PC-3 (cell line): Measurements from ENCODE around the gene NCF4. TPM values are rescaled to one million over a fixed set of nuclear protein-coding genes. Genes with fewer than 3 reads are reported as not detected.

Source experiments
- ATAC-seq: fragments of 200-7000 bp; cut with Tn5 transposase; 2 replicates; pipeline ENCODE4 v1.9.1; 2020; ENCODE audit warnings: mild to moderate bottlenecking, moderate library complexity
- BruUV-seq: library from RNA; stranded (reverse); fragments of 400-500 nt; replicated peaks from 2 replicates; lab custom pipeline; 2021; lab: Mats Ljungman, UMichigan
- CTCF ChIA-PET: fragments of 300-600 bp; sonication (Branson Sonifier 250); formaldehyde crosslinking; loops from one replicate; lab custom pipeline; 2022; ENCODE audit warnings: antibody characterized with exemption; lab: Charles Lee
- POLR2A ChIA-PET: fragments of 300-600 bp; sonication (Branson Sonifier 250); formaldehyde crosslinking; loops from one replicate; lab custom pipeline; 2022; ENCODE audit warnings: antibody characterized with exemption; ENCODE audit not compliant: unreplicated experiment; lab: Charles Lee
- DNase-seq: peaks from one replicate; pipeline ENCODE4 v3.0.0-alpha.2; 2015
- H2AFZ ChIP-seq: fragments of 300-600 bp; sonication (generic); 2 replicates; pipeline ENCODE4 v1.6.0; 2016; ENCODE audit warnings: antibody characterized with exemption, low read length
- H3F3A ChIP-seq: fragments of 300-600 bp; sonication (generic); one replicate; pipeline ENCODE4 v1.6.0; 2017; ENCODE audit warnings: antibody characterized with exemption, low read length, control low read depth, mild to moderate bottlenecking; ENCODE audit not compliant: unreplicated experiment
- H3K27ac ChIP-seq: fragments of 300-600 bp; sonication (generic); 2 replicates; pipeline ENCODE4 v1.5.1; 2016; ENCODE audit warnings: mild to moderate bottlenecking, low read length
- H3K27me3 ChIP-seq: fragments of 300-600 bp; sonication (generic); 2 replicates; pipeline ENCODE4 v1.6.1; 2016; ENCODE audit warnings: low read length, mixed read lengths
- H3K36me3 ChIP-seq: fragments of 300-600 bp; sonication (generic); 2 replicates; pipeline ENCODE4 v1.6.1; 2016; ENCODE audit warnings: low read depth, mixed run types, low read length, mixed read lengths
- H3K4me1 ChIP-seq: fragments of 300-600 bp; sonication (generic); 2 replicates; pipeline ENCODE4 v1.5.1; 2016; ENCODE audit warnings: low read length; ENCODE audit not compliant: insufficient read depth
- H3K4me2 ChIP-seq: fragments of 300-600 bp; sonication (generic); 2 replicates; pipeline ENCODE4 v1.6.0; 2016; ENCODE audit warnings: low read length
- H3K4me3 ChIP-seq: fragments of 300-600 bp; sonication (generic); 2 replicates; pipeline ENCODE4 v1.5.1; 2016; ENCODE audit warnings: mild to moderate bottlenecking, low read length, mixed read lengths
- H3K79me2 ChIP-seq: fragments of 300-600 bp; sonication (generic); 2 replicates; pipeline ENCODE4 v1.6.1; 2017; ENCODE audit warnings: low read length, mixed read lengths
- H3K9ac ChIP-seq: fragments of 300-600 bp; sonication (generic); 2 replicates; pipeline ENCODE4 v1.6.0; 2016; ENCODE audit warnings: mild to moderate bottlenecking, low read length
- H3K9me2 ChIP-seq: fragments of 300-600 bp; sonication (generic); replicated peaks from 2 replicates; pipeline ENCODE4 v1.6.1; 2016; ENCODE audit warnings: mixed run types, low read length, mixed read lengths
- H3K9me3 ChIP-seq: fragments of 300-600 bp; sonication (generic); 2 replicates; pipeline ENCODE4 v1.6.1; 2016; ENCODE audit warnings: low read length, mixed read lengths
- H4K20me1 ChIP-seq: fragments of 300-600 bp; sonication (generic); 2 replicates; pipeline ENCODE4 v1.6.1; 2016; ENCODE audit warnings: low read length, mixed read lengths
- CTCF ChIP-seq: fragments of 300-600 bp; sonication (generic); conservative IDR thresholded peaks from 2 replicates; pipeline ENCODE4 v1.5.1; 2017; ENCODE audit warnings: antibody characterized with exemption, low read depth, mild to moderate bottlenecking, low read length
- EZH2 ChIP-seq: fragments of 300-600 bp; sonication (generic); IDR thresholded peaks from one replicate; pipeline ENCODE4 v1.6.1; 2017; ENCODE audit warnings: antibody characterized with exemption, mild to moderate bottlenecking, low read length; ENCODE audit not compliant: unreplicated experiment
- EZH2phosphoT487 ChIP-seq: fragments of 300-600 bp; sonication (generic); IDR thresholded peaks from 2 replicates; pipeline ENCODE4 v1.6.1; 2018; ENCODE audit warnings: mild to moderate bottlenecking, antibody characterized with exemption, low read length, borderline replicate concordance
- intact Hi-C: fragments of 100-400 bp; cut with micrococcal nuclease; formaldehyde crosslinking; loops from 2 replicates; pipeline ENCODE4 v1.9.0; 2023
- total RNA-seq: library from RNA; depleted of rRNA; stranded (reverse); fragments of >200 nt; gene quantifications from 2 replicates; pipeline ENCODE4 v1.2.3, GENCODE V29; 2014

NCF4 gene
- total RNA-seq, 1 experiment from 2014 or later: 0.47 TPM

DNA sequence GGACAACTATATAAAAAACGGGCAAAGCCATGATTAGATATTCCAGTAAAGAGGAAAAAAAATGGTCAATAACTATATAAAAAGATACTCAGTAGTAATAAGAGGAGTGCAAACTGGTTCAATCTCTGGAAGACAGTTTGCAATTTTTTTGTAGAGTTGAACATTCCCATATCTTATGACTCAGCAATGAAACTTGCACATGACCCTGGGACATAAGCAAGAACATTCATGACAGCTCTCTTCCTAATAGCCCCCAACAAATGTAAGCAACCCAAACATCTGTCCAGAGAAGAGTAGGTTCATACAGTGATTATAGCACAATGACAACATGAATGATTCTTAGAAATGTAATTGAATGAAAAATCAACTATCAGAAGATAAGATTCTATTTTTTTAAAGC is 30.8 kb downstream of the NCF4 start:
- no peak overlapping the region for H3K27ac ChIP-seq
- POLR2A ChIA-PET: no interaction called here
- no peaks in the 10 kb centered on the region for H4K20me1 ChIP-seq
- no peaks in the 10 kb centered on the region for H3K4me1 ChIP-seq
- H3K9me3 ChIP-seq: no peaks in the 10 kb centered on the region
- no peaks in the 10 kb centered on the region for H3F3A ChIP-seq
- no peaks in the 10 kb centered on the region for H3K79me2 ChIP-seq
- CTCF ChIA-PET: no interaction called here
- intact Hi-C loops: no loop called here
- no peaks in the 10 kb centered on the region for H3K9me2 ChIP-seq
- no TSS peak for BruUV-seq
- no peak overlapping the region for H2AFZ ChIP-seq
- H3K4me3 ChIP-seq: no peak overlapping the region
- H3K36me3 ChIP-seq: no peaks in the 10 kb centered on the region
- no peak for DNase-seq
- H3K9ac ChIP-seq: no peak overlapping the region
- H3K27me3 ChIP-seq: peaks cover 16% of the 10 kb centered on the region; the same call in 1 of the 2 replicates
- no peak for ATAC-seq
- no peak overlapping the region for H3K4me2 ChIP-seq
- TF ChIP-seq EZH2 (no peak), EZH2phosphoT487 (no peak), CTCF (no peak)

DNA sequence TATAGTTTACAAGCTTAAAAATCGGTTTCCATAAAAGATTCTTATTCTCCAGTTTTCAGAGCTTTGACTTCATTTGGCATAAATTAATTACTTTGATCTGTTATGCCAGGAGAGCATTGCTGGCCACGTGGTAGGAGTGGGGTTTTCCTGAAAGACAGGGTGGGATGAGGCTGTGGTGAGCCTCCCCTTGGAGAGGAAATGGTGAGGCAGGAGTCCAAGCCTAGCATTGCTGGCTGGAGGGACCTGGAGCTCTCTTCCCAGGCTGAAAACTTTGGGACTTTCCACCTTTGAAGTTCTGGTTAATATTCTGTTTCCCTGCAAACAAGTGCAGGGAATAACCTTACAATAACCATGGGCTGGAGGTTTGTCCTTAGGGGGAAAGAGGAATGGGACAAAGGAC is 31.5 kb downstream of the NCF4 start:
- Histone ChIP-seq H2AFZ (no peak overlapping the region), H3K9ac (no peak overlapping the region), H3F3A (no peaks in the 10 kb centered on the region), H4K20me1 (no peaks in the 10 kb centered on the region), H3K9me2 (no peaks in the 10 kb centered on the region), H3K27me3 (peaks cover 16% of the 10 kb centered on the region; the same call in 1 of the 2 replicates), H3K79me2 (no peaks in the 10 kb centered on the region), H3K27ac (no peak overlapping the region), H3K36me3 (no peaks in the 10 kb centered on the region), H3K4me1 (no peaks in the 10 kb centered on the region), H3K9me3 (no peaks in the 10 kb centered on the region), H3K4me3 (no peak overlapping the region), H3K4me2 (no peak overlapping the region)
- intact Hi-C loops: no loop called here
- BruUV-seq: no TSS peak
- POLR2A ChIA-PET: no interaction called here
- TF ChIP-seq EZH2 (no peak), CTCF (no peak), EZH2phosphoT487 (no peak)
- CTCF ChIA-PET: no interaction called here
- DNase-seq (no peak), ATAC-seq (no peak)

- Histone ChIP-seq H3K4me1 (no peaks in the 10 kb centered on the region), H3K36me3 (no peaks in the 10 kb centered on the region), H3K9me3 (no peaks in the 10 kb centered on the region), H3K4me2 (no peak overlapping the region), H3K79me2 (no peaks in the 10 kb centered on the region), H3F3A (no peaks in the 10 kb centered on the region), H3K9ac (no peak overlapping the region), H4K20me1 (no peaks in the 10 kb centered on the region), H3K27ac (no peak overlapping the region), H3K4me3 (no peak overlapping the region), H3K27me3 (peaks cover 19% of the 10 kb centered on the region; the same call in 1 of the 2 replicates), H3K9me2 (no peaks in the 10 kb centered on the region), H2AFZ (no peak overlapping the region)
- BruUV-seq: no TSS peak
- ATAC-seq (no peak), DNase-seq (no peak)
- CTCF ChIA-PET: no interaction called here
- intact Hi-C loops: no loop called here
- POLR2A ChIA-PET: no interaction called here
- no peak for TF ChIP-seq EZH2phosphoT487
- no peak for TF ChIP-seq EZH2
- TF ChIP-seq CTCF: no peak
Observed at GRCh38 chr22:36893262-36893661, 32.5 kb downstream of the NCF4 start.
